Measurements from ENCODE around the gene AXIN1.

DNA sequence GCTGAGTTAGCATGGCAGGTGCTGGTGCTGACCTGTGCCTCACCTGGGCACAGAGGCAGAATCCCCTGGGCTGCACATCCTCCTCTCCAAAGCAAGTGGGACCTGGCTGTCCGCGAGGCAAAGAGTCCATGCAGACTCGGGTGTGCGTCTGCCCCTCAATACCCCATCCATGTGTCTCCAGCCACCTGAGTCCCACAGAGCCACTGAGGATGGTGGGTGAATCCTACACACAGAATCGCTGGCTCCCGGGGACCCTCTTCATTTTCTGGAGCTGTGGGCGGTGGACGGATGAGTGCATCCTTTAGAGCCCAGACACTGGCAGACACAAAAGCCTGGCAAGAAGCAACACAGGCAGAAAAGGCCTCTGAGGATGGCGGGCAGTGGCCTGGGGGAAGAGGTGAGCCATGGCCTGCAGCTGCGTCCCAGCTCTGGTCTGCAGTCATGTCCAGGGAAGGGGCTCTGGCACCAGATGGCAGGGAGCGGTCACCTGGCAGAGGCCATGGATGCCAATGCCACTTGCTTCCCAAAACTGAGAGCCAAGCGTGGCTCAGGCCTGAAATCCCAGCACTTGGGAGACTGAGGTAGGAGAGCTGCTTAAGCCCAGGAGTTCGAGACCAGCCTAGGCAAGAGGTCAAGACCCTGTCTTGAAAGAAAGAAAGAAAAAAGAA, 29.9 kb downstream of the AXIN1 start:
- TF ChIP-seq, protein P1, sequence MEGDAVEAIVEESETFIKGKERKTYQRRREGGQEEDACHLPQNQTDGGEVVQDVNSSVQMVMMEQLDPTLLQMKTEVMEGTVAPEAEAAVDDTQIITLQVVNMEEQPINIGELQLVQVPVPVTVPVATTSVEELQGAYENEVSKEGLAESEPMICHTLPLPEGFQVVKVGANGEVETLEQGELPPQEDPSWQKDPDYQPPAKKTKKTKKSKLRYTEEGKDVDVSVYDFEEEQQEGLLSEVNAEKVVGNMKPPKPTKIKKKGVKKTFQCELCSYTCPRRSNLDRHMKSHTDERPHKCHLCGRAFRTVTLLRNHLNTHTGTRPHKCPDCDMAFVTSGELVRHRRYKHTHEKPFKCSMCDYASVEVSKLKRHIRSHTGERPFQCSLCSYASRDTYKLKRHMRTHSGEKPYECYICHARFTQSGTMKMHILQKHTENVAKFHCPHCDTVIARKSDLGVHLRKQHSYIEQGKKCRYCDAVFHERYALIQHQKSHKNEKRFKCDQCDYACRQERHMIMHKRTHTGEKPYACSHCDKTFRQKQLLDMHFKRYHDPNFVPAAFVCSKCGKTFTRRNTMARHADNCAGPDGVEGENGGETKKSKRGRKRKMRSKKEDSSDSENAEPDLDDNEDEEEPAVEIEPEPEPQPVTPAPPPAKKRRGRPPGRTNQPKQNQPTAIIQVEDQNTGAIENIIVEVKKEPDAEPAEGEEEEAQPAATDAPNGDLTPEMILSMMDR (conservative IDR thresholded peaks at IDR 0.05; ENCODE audit: low read length), result no peak
- no peak for TF ChIP-seq EZH2phosphoT487 (IDR thresholded peaks at IDR 0.05; ENCODE audit: borderline replicate concordance)

Data from Loucy (cell line).